Stimulated activated CD4-positive, alpha-beta T cell treated with anti-CD3 and anti-CD28 coated beads, Interleukin-15, amount 100 ng/mL, for 48 hours (primary cell): ENCODE data around the gene ANKRD60.

Source experiments
- DNase-seq, 2 donors: peaks; one replicate each; pipeline ENCODE4 v3.0.0-alpha.2; 2020; ENCODE audit warnings: low read depth in 2 of 2

Gene ANKRD60

GRCh38 chr20:58223358-58223941, 5.0 kb downstream of the ANKRD60 start:
- no peak for DNase-seq

- no peak for DNase-seq
Observed at GRCh38 chr20:58222446-58222845, 6.0 kb downstream of the ANKRD60 start.

GRCh38 chr20:58219342-58219700, 9.1 kb downstream of the ANKRD60 start:
- no peak for DNase-seq

GRCh38 chr20:58218665-58219341, 9.7 kb downstream of the ANKRD60 start:
- DNase-seq = no peak

GRCh38 chr20:58216334-58216733, 12.1 kb downstream of the ANKRD60 start:
- DNase-seq = no peak

GRCh38 chr20:58215116-58215515, 13.3 kb downstream of the ANKRD60 start:
- no peak for DNase-seq

- no peak for DNase-seq
Observed at GRCh38 chr20:58214310-58214709, 14.1 kb downstream of the ANKRD60 start.

GRCh38 chr20:58213716-58214115, 14.7 kb downstream of the ANKRD60 start:
- no peak for DNase-seq

GRCh38 chr20:58213121-58213520, 15.3 kb downstream of the ANKRD60 start:
- no peak for DNase-seq

GRCh38 chr20:58212636-58213035, 15.8 kb downstream of the ANKRD60 start:
- no peak for DNase-seq

- DNase-seq = no peak
Observed at GRCh38 chr20:58210398-58210747, 18.1 kb downstream of the ANKRD60 start.

- DNase-seq = peak; percentile 64 to 80
Observed at GRCh38 chr20:58209652-58210397, 18.6 kb downstream of the ANKRD60 start.

GRCh38 chr20:58208944-58209343, 19.5 kb downstream of the ANKRD60 start:
- no peak for DNase-seq

- no peak for DNase-seq
Observed at GRCh38 chr20:58205850-58206249, 22.6 kb downstream of the ANKRD60 start.

- DNase-seq = no peak
Observed at GRCh38 chr20:58202044-58202443, 26.4 kb downstream of the ANKRD60 start.

GRCh38 chr20:58201616-58202015, 26.8 kb downstream of the ANKRD60 start:
- no peak for DNase-seq

GRCh38 chr20:58199469-58199868, 29.0 kb downstream of the ANKRD60 start:
- DNase-seq = no peak

- DNase-seq = no peak
Observed at GRCh38 chr20:58198901-58199355, 29.5 kb downstream of the ANKRD60 start.

- no peak for DNase-seq
Observed at GRCh38 chr20:58198384-58198783, 30.1 kb downstream of the ANKRD60 start.

- no peak for DNase-seq
Observed at GRCh38 chr20:58197185-58197469, 31.3 kb downstream of the ANKRD60 start.

GRCh38 chr20:58196402-58197184, 31.9 kb downstream of the ANKRD60 start:
- no peak for DNase-seq

GRCh38 chr20:58195047-58195446, 33.4 kb downstream of the ANKRD60 start:
- no peak for DNase-seq
